HG03060 (cell line): Measurements from ENCODE around the gene SMIM11.
A peak's percentile ranks its signal among the peaks of the same experiment; 100 is the strongest.
"Not testable (repeated sequence)": the region's sequence is repeated elsewhere in the genome, so short reads cannot be mapped to it uniquely, and the experiment has no call there.

Experiments
- ATAC-seq: cut with Tn5 transposase; IDR thresholded peaks from one replicate; pipeline ENCODE4 v1.9.1; 2021; ENCODE audit warnings: low read depth, moderate number of reproducible peaks; ENCODE audit not compliant: unreplicated experiment

Gene SMIM11

DNA sequence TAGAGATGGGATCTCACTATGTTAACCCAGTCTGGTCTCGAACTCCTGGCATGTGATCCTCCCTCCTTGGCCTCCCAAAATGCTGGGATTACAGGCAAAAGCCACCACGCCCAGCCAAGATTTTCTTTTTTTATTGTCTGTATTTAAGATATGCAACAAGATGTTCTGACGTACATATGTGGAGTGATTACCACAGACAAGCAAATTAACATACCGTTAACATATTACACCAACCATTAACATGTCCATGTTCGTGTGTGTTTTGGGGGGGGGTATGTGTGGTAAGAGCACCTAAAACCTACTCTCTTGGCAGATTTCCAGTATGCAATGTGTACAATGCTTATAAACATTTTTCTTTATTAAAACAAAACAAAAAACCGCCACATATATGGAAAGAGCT is 22.1 kb upstream of the SMIM11 start:
- no peak for ATAC-seq

GRCh38 chr21:34354836-34355235 is 20.5 kb upstream of the SMIM11 start:
- no peak for ATAC-seq

DNA sequence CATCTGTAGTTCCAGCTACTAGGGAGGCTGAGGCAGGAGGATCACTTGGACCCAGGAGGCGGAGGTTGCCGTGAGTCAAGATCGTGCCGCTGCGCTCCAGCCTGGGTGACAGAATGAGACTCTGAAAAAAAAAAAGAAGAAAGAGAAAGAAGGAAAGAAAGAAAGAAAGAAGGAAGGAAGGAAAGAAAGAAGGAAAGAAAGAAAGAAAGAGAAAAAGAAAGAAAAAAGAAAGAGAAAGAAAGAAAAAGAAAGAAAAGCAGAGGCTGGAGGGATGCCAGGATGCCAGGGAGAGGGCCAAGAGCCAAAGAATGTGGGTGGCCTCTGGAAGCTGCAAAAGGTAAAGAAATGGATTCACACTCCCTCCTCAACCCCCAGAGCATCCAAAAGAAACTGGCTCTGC is 19.7 kb upstream of the SMIM11 start:
- no peak for ATAC-seq

DNA sequence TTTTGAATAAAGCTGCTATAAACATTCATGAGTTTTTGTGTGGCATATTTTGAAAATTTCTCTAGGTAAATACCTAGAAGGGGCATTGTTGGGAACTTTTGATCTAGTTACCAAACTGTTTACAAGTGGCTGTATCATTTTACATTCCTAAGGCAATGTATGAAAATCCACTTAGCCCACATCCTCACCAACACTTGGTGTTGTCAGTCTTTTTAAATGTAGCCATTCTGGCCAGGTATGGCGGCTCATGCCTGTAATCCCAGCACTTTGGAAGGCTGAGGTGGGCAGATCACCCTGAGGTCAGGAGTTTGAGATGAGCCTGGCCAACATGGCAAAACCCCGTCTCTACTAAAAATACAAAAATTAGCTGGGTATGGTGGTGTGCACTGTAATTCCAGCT is 17.4 kb upstream of the SMIM11 start:
- no peak for ATAC-seq

DNA sequence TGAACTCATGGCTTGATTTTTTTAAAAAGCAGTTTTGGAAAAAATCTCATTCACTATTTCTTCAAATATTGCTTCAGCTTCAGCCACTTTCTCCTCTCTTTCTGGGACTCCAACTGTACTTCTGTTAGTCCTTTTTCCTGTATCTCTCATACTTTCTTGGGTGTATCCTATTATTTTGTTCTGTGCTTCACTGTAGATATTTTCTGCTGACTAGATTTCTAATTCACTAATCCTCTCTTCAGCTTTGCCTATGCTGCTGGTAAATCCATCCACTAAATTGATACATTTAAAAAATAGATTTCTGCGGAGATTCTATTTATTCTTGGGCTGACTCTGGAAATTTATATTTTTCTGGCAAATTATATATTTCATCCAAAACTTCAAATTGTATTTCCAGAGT is 16.4 kb upstream of the SMIM11 start:
- no peak for ATAC-seq

DNA sequence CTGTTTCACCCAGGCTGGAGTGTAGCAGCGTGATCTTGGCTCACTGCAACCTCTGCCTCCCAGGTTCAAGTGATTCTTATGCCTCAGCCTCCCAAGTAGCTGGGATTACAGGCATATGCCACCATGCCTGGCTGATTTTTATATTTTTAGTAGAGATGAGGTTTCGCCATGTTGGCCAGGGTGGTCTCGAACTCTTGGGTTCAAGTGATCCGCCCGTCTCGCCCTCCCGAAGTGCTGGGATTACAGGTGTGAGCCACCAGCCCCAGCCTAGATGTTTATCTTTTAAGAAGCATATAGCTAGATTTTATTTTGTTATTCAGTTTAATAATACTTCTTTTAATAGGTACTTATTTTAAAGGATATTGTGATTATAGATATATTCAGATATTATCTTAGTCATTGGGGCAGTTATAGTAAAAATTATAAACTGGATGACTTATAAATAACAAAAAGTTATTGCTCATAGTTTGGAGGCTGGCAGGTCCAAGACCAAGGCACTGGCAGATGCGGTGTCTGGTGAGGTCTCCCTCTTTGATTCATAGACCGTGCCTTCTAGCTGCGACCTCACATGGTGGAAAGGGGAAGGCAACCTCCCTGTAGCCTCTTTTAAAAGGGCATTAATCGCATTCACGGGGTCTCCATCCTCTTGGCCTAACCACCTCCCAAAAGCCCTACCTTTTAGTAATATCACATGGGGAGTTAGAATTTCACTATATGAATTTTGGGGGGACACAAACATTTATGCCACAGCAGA is 14.6 kb upstream of the SMIM11 start:
- no peak for ATAC-seq

GRCh38 chr21:34362136-34362444 is 13.2 kb upstream of the SMIM11 start:
- no peak for ATAC-seq

- ATAC-seq: no peak
These were observed 12.6 kb upstream of the SMIM11 start for GRCh38 chr21:34362670-34363069.

DNA sequence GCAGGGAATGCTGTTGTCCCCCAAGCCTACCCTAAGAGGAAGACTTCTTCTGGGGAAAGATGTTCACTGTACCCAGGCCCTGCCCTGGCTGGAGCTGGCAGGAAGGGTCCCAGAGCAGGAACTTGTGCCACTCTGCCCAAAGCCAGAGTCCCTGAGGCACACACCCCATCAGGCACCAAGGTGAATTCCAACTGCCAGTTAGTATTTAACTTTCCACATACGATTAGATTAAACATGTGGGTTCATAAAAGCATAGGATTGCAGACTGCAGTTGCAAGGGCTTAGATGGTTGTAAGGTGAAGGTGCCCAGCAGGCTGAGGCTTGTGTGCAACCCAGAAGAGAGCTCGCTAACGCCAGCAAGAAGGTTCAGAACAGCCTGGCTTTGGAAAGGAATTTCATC is 11.6 kb upstream of the SMIM11 start, which contains the start of gene KCNE2:
Gene KCNE2, plus strand, starts transcription at position 274 of the 400 bp plus-strand sequence. CDS start 6,473 bp downstream, outside the sequence.
- ATAC-seq: no peak

- no peak for ATAC-seq
These were observed 10.4 kb upstream of the SMIM11 start for GRCh38 chr21:34364921-34365320.

- no peak for ATAC-seq
These were observed 9.5 kb upstream of the SMIM11 start for GRCh38 chr21:34365809-34366208.

- ATAC-seq: no peak
These were observed 7.9 kb upstream of the SMIM11 start for GRCh38 chr21:34367320-34367935.

DNA sequence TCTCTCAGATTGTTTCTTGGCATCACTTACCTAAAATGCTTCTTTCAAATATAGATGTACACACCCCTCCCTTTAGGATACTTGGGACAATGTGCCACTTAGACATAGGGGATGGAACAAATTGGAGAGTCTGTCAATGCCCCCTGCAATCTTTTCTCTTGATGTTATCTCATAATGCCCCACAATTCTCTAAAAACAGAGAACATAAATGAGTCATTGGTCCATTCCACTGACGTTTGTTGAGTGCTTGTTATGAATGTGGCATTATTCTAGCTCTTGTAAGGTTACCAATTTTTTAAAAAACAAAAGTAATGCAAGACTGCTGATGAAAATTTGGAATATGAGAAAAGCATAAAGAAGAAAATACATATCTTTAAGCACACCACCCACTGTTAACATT is 5.6 kb upstream of the SMIM11 start:
- ATAC-seq: no peak

DNA sequence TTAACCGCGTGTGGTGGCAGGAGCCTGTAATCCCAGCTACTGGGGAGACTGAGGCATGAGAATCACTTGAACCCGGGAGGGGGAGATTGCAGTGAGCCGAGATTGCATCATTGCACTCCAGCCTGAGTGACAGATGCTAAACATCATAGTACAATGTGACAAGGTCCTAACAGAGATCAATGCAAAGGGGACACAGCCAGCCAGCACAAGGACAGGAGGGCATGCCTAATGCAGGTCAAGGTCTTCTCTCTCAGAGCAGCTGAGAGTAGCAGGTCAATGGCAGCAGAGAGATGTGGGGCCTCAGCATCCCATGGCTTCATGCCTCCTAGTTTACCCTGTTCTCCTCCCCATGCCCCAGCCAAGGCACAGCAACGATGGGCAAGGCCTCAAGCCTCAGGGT is 3.0 kb upstream of the SMIM11 start:
- no peak for ATAC-seq

- ATAC-seq: not testable (repeated sequence)
These were observed 845 bp upstream of the SMIM11 start for GRCh38 chr21:34374462-34374861.

DNA sequence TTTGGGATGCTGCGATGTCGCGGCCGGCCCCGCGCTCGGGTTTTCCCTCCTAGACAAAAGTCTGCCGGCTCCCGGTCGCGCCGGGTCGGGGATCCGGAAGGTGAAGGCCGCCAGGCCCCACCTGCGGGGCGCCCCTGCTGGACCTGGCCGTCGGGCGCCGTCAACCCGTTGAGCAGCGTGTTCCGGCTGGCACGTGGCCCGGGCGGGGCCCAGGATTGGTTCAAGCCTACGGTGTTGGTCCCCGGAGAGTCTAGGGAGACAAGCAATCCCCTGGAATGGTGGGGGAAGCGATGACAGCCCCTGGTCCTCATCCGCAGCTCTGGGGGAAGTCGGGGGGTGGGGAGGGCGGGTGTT is 289 bp downstream of the SMIM11 start:
- ATAC-seq: peak; percentile 29

DNA sequence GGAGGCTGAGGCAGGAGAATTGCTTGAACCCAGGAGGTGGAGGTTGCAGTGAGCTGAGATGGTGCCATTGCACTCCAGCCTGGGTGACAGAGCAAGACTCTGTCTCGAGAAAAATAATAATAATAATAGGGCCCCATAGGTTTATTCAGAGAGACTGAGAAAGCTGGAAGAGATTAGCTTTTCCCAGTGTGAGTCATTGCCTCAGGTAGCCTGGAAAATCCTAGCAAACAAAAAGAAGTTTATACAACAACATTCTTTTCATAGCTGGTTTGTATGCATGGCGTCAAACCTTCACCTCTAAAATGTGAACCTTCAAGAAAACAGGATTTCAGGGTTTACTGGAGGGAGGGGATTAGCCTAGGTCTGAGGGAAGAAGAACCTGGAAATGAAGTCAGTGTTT is 7.8 kb downstream of the SMIM11 start:
- ATAC-seq: not testable (repeated sequence)

DNA sequence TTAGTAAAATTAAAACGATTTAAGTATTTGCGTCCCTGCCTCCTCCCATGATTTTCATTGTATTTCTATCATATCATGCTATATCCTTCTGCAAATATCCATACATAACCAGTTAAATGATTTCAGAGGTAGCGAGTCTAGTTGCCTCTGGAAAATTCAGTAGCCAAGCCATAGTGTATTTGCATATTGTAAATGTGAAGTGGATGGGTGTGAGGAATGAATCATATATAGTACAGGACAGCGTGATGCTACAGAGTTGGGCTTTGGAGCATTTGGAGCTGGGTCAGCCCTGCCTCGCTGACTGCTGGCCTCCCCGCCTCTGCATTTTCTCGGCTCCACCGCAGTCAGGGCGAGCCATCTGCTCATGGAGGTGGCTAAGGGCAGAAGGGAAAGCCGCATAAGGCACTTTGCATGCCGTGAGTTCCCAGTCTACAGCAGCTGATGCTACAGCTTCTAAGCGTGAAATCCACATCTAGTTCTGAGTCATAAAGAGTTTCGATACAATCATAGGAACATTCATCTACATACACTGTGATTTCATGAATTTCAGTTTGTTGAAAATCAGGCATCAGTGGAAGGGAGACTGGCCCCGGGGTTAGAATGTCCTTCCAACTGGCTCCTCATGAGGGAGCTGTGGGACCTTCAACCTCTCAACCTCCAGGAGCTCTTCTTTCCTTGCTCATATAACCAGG is 8.6 kb downstream of the SMIM11 start:
- peak; percentile 98 for ATAC-seq

DNA sequence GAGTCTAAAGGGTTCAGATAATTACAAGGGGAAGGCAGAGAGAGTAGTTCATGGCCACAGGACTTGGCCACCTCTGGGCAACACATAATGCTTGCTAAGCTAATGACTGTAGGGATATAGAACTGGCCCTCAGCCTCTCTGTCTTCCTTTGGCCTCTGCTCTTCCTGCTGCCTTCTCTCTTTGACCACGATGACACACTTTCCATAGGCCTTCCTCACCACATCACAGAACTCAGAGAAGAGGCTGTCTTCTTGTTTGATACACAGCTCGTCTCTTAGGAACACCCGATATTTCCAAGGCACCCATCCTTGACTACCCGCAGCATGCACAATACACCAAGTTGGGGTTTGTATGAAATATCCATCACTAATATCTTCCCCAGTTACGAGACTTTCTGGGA is 25.2 kb downstream of the SMIM11 start:
- ATAC-seq: not testable (repeated sequence)

- not testable (repeated sequence) for ATAC-seq
These were observed 29.4 kb downstream of the SMIM11 start for GRCh38 chr21:34404742-34405141.

- ATAC-seq: not testable (repeated sequence)
These were observed 30.4 kb downstream of the SMIM11 start for GRCh38 chr21:34405686-34406085.

GRCh38 chr21:34406102-34406501 is 30.8 kb downstream of the SMIM11 start:
- not testable (repeated sequence) for ATAC-seq
